ENCODE data around the gene RYR2. TPM values are rescaled to one million over a fixed set of nuclear protein-coding genes. Genes with fewer than 3 reads are reported as not detected.

RYR2 gene
- total and polyA plus RNA-seq, 9 donors = 2.3 to 4.7 (median 3.3) TPM

- H3K27ac ChIP-seq (ENCODE audit: low read length) = no peak overlapping the region
- no peaks in the 10 kb centered on the region for H3K36me3 ChIP-seq (ENCODE audit: control insufficient read depth, insufficient read depth, low read length)
- no peaks in the 10 kb centered on the region for H3K27me3 ChIP-seq (ENCODE audit: control insufficient read depth, insufficient read depth, low read length)
- WGBS (ENCODE audit: insufficient coverage) = no CpG with 5 or more reads among the region's 5 CpGs
- no peak for DNase-seq
- H3K4me1 ChIP-seq (ENCODE audit: control insufficient read depth, insufficient read depth, low read length) = no peaks in the 10 kb centered on the region
- H3K4me3 ChIP-seq (ENCODE audit: low read length) = no peak overlapping the region
- no peaks in the 10 kb centered on the region for H3K9me3 ChIP-seq (replicated peaks; ENCODE audit: control insufficient read depth, low read depth, low read length)
Measured at GRCh38 chr1:237759377-237759776, 717.4 kb downstream of the RYR2 start.

- DNase-seq = no peak
- H3K27ac ChIP-seq (ENCODE audit: low read length) = no peak overlapping the region
- no peaks in the 10 kb centered on the region for H3K4me1 ChIP-seq (ENCODE audit: control insufficient read depth, insufficient read depth, low read length)
- H3K27me3 ChIP-seq (ENCODE audit: control insufficient read depth, insufficient read depth, low read length) = no peaks in the 10 kb centered on the region
- no peaks in the 10 kb centered on the region for H3K9me3 ChIP-seq (replicated peaks; ENCODE audit: control insufficient read depth, low read depth, low read length)
- H3K36me3 ChIP-seq (ENCODE audit: control insufficient read depth, insufficient read depth, low read length) = no peaks in the 10 kb centered on the region
- WGBS (ENCODE audit: insufficient coverage) = no CpG with 5 or more reads among the region's 5 CpGs
- H3K4me3 ChIP-seq (ENCODE audit: low read length) = no peak overlapping the region
Measured at GRCh38 chr1:237760951-237761350, 719.0 kb downstream of the RYR2 start.

GRCh38 chr1:237763137-237763536, 721.2 kb downstream of the RYR2 start:
- WGBS (ENCODE audit: insufficient coverage) = 94% methylated on average over 3 of the region's 7 CpGs
- no peaks in the 10 kb centered on the region for H3K36me3 ChIP-seq (ENCODE audit: control insufficient read depth, insufficient read depth, low read length)
- DNase-seq = no peak
- H3K4me3 ChIP-seq (ENCODE audit: low read length) = no peak overlapping the region
- no peak overlapping the region for H3K27ac ChIP-seq (ENCODE audit: low read length)
- no peaks in the 10 kb centered on the region for H3K27me3 ChIP-seq (ENCODE audit: control insufficient read depth, insufficient read depth, low read length)
- no peaks in the 10 kb centered on the region for H3K9me3 ChIP-seq (replicated peaks; ENCODE audit: control insufficient read depth, low read depth, low read length)
- H3K4me1 ChIP-seq (ENCODE audit: control insufficient read depth, insufficient read depth, low read length) = no peaks in the 10 kb centered on the region

- no peaks in the 10 kb centered on the region for H3K36me3 ChIP-seq (ENCODE audit: control insufficient read depth, insufficient read depth, low read length)
- peak; percentile 64 for DNase-seq
- H3K27me3 ChIP-seq (ENCODE audit: control insufficient read depth, insufficient read depth, low read length) = no peaks in the 10 kb centered on the region
- no peak overlapping the region for H3K27ac ChIP-seq (ENCODE audit: low read length)
- no peaks in the 10 kb centered on the region for H3K9me3 ChIP-seq (replicated peaks; ENCODE audit: control insufficient read depth, low read depth, low read length)
- H3K4me3 ChIP-seq (ENCODE audit: low read length) = no peak overlapping the region
- no peaks in the 10 kb centered on the region for H3K4me1 ChIP-seq (ENCODE audit: control insufficient read depth, insufficient read depth, low read length)
- no CpG with 5 or more reads among the region's 2 CpGs for WGBS (ENCODE audit: insufficient coverage)
Measured at GRCh38 chr1:237763751-237764150, 721.8 kb downstream of the RYR2 start.

- H3K4me3 ChIP-seq (ENCODE audit: low read length) = no peak overlapping the region
- no peaks in the 10 kb centered on the region for H3K27me3 ChIP-seq (ENCODE audit: control insufficient read depth, insufficient read depth, low read length)
- no peaks in the 10 kb centered on the region for H3K9me3 ChIP-seq (replicated peaks; ENCODE audit: control insufficient read depth, low read depth, low read length)
- no peak overlapping the region for H3K27ac ChIP-seq (ENCODE audit: low read length)
- H3K36me3 ChIP-seq (ENCODE audit: control insufficient read depth, insufficient read depth, low read length) = no peaks in the 10 kb centered on the region
- DNase-seq = no peak
- H3K4me1 ChIP-seq (ENCODE audit: control insufficient read depth, insufficient read depth, low read length) = no peaks in the 10 kb centered on the region
- WGBS (ENCODE audit: insufficient coverage) = no CpG with 5 or more reads among the region's 2 CpGs
Measured at GRCh38 chr1:237769916-237770315, 727.9 kb downstream of the RYR2 start.

- DNase-seq = no peak
- no CpG with 5 or more reads among the region's 3 CpGs for WGBS (ENCODE audit: insufficient coverage)
- no peaks in the 10 kb centered on the region for H3K9me3 ChIP-seq (replicated peaks; ENCODE audit: control insufficient read depth, low read depth, low read length)
- no peak overlapping the region for H3K27ac ChIP-seq (ENCODE audit: low read length)
- H3K27me3 ChIP-seq (ENCODE audit: control insufficient read depth, insufficient read depth, low read length) = no peaks in the 10 kb centered on the region
- H3K4me1 ChIP-seq (ENCODE audit: control insufficient read depth, insufficient read depth, low read length) = no peaks in the 10 kb centered on the region
- no peak overlapping the region for H3K4me3 ChIP-seq (ENCODE audit: low read length)
- H3K36me3 ChIP-seq (ENCODE audit: control insufficient read depth, insufficient read depth, low read length) = no peaks in the 10 kb centered on the region
Measured at GRCh38 chr1:237772009-237772408, 730.0 kb downstream of the RYR2 start.

GRCh38 chr1:237774246-237774645, 732.3 kb downstream of the RYR2 start:
- no peak for DNase-seq
- H3K4me1 ChIP-seq (ENCODE audit: control insufficient read depth, insufficient read depth, low read length) = no peaks in the 10 kb centered on the region
- H3K9me3 ChIP-seq (replicated peaks; ENCODE audit: control insufficient read depth, low read depth, low read length) = no peaks in the 10 kb centered on the region
- WGBS (ENCODE audit: insufficient coverage) = 80% methylated on average over 2 of the region's 4 CpGs
- H3K27me3 ChIP-seq (ENCODE audit: control insufficient read depth, insufficient read depth, low read length) = no peaks in the 10 kb centered on the region
- no peak overlapping the region for H3K27ac ChIP-seq (ENCODE audit: low read length)
- H3K4me3 ChIP-seq (ENCODE audit: low read length) = no peak overlapping the region
- no peaks in the 10 kb centered on the region for H3K36me3 ChIP-seq (ENCODE audit: control insufficient read depth, insufficient read depth, low read length)

GRCh38 chr1:237779356-237779755, 737.4 kb downstream of the RYR2 start:
- Histone ChIP-seq H3K27ac (ENCODE audit: low read length) (no peak overlapping the region), H3K4me1 (ENCODE audit: control insufficient read depth, insufficient read depth, low read length) (no peaks in the 10 kb centered on the region), H3K4me3 (ENCODE audit: low read length) (no peak overlapping the region), H3K27me3 (ENCODE audit: control insufficient read depth, insufficient read depth, low read length) (no peaks in the 10 kb centered on the region), H3K9me3 (replicated peaks; ENCODE audit: control insufficient read depth, low read depth, low read length) (no peaks in the 10 kb centered on the region), H3K36me3 (ENCODE audit: control insufficient read depth, insufficient read depth, low read length) (no peaks in the 10 kb centered on the region)
- no peak for DNase-seq
- 71% methylated on average over 3 of the region's 3 CpGs for WGBS (ENCODE audit: insufficient coverage)

GRCh38 chr1:237786066-237786719, 744.2 kb downstream of the RYR2 start:
- DNase-seq = no peak
- Histone ChIP-seq H3K36me3 (ENCODE audit: control insufficient read depth, insufficient read depth, low read length) (no peaks in the 10 kb centered on the region), H3K27ac (ENCODE audit: low read length) (no peak overlapping the region), H3K4me3 (ENCODE audit: low read length) (no peak overlapping the region), H3K9me3 (replicated peaks; ENCODE audit: control insufficient read depth, low read depth, low read length) (no peaks in the 10 kb centered on the region), H3K27me3 (ENCODE audit: control insufficient read depth, insufficient read depth, low read length) (no peaks in the 10 kb centered on the region), H3K4me1 (ENCODE audit: control insufficient read depth, insufficient read depth, low read length) (no peaks in the 10 kb centered on the region)
- 73% methylated on average over 2 of the region's 11 CpGs for WGBS (ENCODE audit: insufficient coverage)

GRCh38 chr1:237788069-237788468, 746.1 kb downstream of the RYR2 start:
- Histone ChIP-seq H3K27me3 (ENCODE audit: control insufficient read depth, insufficient read depth, low read length) (no peaks in the 10 kb centered on the region), H3K9me3 (replicated peaks; ENCODE audit: control insufficient read depth, low read depth, low read length) (no peaks in the 10 kb centered on the region), H3K27ac (ENCODE audit: low read length) (no peak overlapping the region), H3K36me3 (ENCODE audit: control insufficient read depth, insufficient read depth, low read length) (no peaks in the 10 kb centered on the region), H3K4me1 (ENCODE audit: control insufficient read depth, insufficient read depth, low read length) (no peaks in the 10 kb centered on the region), H3K4me3 (ENCODE audit: low read length) (no peak overlapping the region)
- no peak for DNase-seq
- no CpG with 5 or more reads among the region's 3 CpGs for WGBS (ENCODE audit: insufficient coverage)

GRCh38 chr1:237789619-237790018, 747.6 kb downstream of the RYR2 start:
- H3K4me1 ChIP-seq (ENCODE audit: control insufficient read depth, insufficient read depth, low read length) = no peaks in the 10 kb centered on the region
- no peaks in the 10 kb centered on the region for H3K27me3 ChIP-seq (ENCODE audit: control insufficient read depth, insufficient read depth, low read length)
- DNase-seq = no peak
- no peak overlapping the region for H3K4me3 ChIP-seq (ENCODE audit: low read length)
- no peaks in the 10 kb centered on the region for H3K36me3 ChIP-seq (ENCODE audit: control insufficient read depth, insufficient read depth, low read length)
- 92% methylated on average over 2 of the region's 5 CpGs for WGBS (ENCODE audit: insufficient coverage)
- no peak overlapping the region for H3K27ac ChIP-seq (ENCODE audit: low read length)
- no peaks in the 10 kb centered on the region for H3K9me3 ChIP-seq (replicated peaks; ENCODE audit: control insufficient read depth, low read depth, low read length)
